ENCODE measurements around the gene S100A14. TPM values are rescaled to one million over a fixed set of nuclear protein-coding genes. Genes with fewer than 3 reads are reported as not detected.

The S100A14 gene
- total RNA-seq, 2 experiments from 2014 or later, result not detected

- CTCF ChIA-PET (ENCODE audit: unreplicated experiment), result no interaction called here
These were observed 3.9 kb downstream of the S100A14 start for GRCh38 chr1:153612111-153612754.

GRCh38 chr1:153611356-153611755 lies 4.8 kb downstream of the S100A14 start:
- no peak overlapping the region for H3K27ac ChIP-seq (ENCODE audit: low read depth, low read length, poor library complexity, severe bottlenecking)
- intact Hi-C loops (cut with micrococcal nuclease; ENCODE audit: unreplicated experiment), result no loop called here
- no peaks in the 10 kb centered on the region for H3K9me2 ChIP-seq (ENCODE audit: insufficient read depth, low read length)
- TF ChIP-seq CTCF (conservative IDR thresholded peaks at IDR 0.05; ENCODE audit: low read length) (no peak), EZH2phosphoT487 (IDR thresholded peaks at IDR 0.05; ENCODE audit: borderline replicate concordance, low read depth, low read length) (no peak)
- H3K36me3 ChIP-seq (ENCODE audit: insufficient read depth, low read length), result no peaks in the 10 kb centered on the region
- no peaks in the 10 kb centered on the region for H3K79me2 ChIP-seq (ENCODE audit: insufficient read depth, low read depth, low read length)
- no peaks in the 10 kb centered on the region for H3K9me3 ChIP-seq (ENCODE audit: low read length)
- H3K4me3 ChIP-seq (ENCODE audit: low read depth, low read length, poor library complexity, severe bottlenecking), result no peak overlapping the region
- ChIA-PET CTCF (ENCODE audit: unreplicated experiment) (no interaction called here), POLR2A (no interaction called here)
- no peak overlapping the region for H2AFZ ChIP-seq (ENCODE audit: low read length)
- no peak for DNase-seq (ENCODE audit: low spot score)
- no TSS peak for BruUV-seq (replicated peaks)
- no peaks in the 10 kb centered on the region for H3K4me1 ChIP-seq (ENCODE audit: insufficient read depth, low read length, poor library complexity, severe bottlenecking)
- H4K20me1 ChIP-seq (ENCODE audit: insufficient read depth, low read length), result no peaks in the 10 kb centered on the region
- no peak overlapping the region for H3K4me2 ChIP-seq (ENCODE audit: low read length)

More at GRCh38 chr1:153612111-153612754, 3.9 kb downstream of the S100A14 start:
- Histone ChIP-seq H3K27ac (ENCODE audit: low read depth, low read length, poor library complexity, severe bottlenecking) (no peak overlapping the region), H3K4me2 (ENCODE audit: low read length) (no peak overlapping the region), H3K79me2 (ENCODE audit: insufficient read depth, low read depth, low read length) (no peaks in the 10 kb centered on the region), H4K20me1 (ENCODE audit: insufficient read depth, low read length) (no peaks in the 10 kb centered on the region), H3K4me3 (ENCODE audit: low read depth, low read length, poor library complexity, severe bottlenecking) (no peak overlapping the region), H3K9me2 (ENCODE audit: insufficient read depth, low read length) (no peaks in the 10 kb centered on the region), H3K4me1 (ENCODE audit: insufficient read depth, low read length, poor library complexity, severe bottlenecking) (no peaks in the 10 kb centered on the region), H3K9me3 (ENCODE audit: low read length) (no peaks in the 10 kb centered on the region), H2AFZ (ENCODE audit: low read length) (no peak overlapping the region), H3K36me3 (ENCODE audit: insufficient read depth, low read length) (no peaks in the 10 kb centered on the region)
- no peak for DNase-seq (ENCODE audit: low spot score)
- intact Hi-C loops (cut with micrococcal nuclease; ENCODE audit: unreplicated experiment), result no loop called here
- POLR2A ChIA-PET, result interaction anchor here (0.5 to 1.2 kb wide), 2 partner anchors 20 to 31 kb away, joined by 3 read pairs; no protein-coding TSS in a partner anchor
- TF ChIP-seq CTCF (conservative IDR thresholded peaks at IDR 0.05; ENCODE audit: low read length) (no peak), EZH2phosphoT487 (IDR thresholded peaks at IDR 0.05; ENCODE audit: borderline replicate concordance, low read depth, low read length) (no peak)
- BruUV-seq (replicated peaks), result no TSS peak

GRCh38 chr1:153610811-153611301 lies 5.3 kb downstream of the S100A14 start:
- H3K9me3 ChIP-seq (ENCODE audit: low read length), result no peaks in the 10 kb centered on the region
- no peak overlapping the region for H3K4me2 ChIP-seq (ENCODE audit: low read length)
- no peaks in the 10 kb centered on the region for H4K20me1 ChIP-seq (ENCODE audit: insufficient read depth, low read length)
- ChIA-PET POLR2A (no interaction called here), CTCF (ENCODE audit: unreplicated experiment) (no interaction called here)
- no peak overlapping the region for H3K4me3 ChIP-seq (ENCODE audit: low read depth, low read length, poor library complexity, severe bottlenecking)
- H3K9me2 ChIP-seq (ENCODE audit: insufficient read depth, low read length), result no peaks in the 10 kb centered on the region
- intact Hi-C loops (cut with micrococcal nuclease; ENCODE audit: unreplicated experiment), result no loop called here
- no peak overlapping the region for H2AFZ ChIP-seq (ENCODE audit: low read length)
- BruUV-seq (replicated peaks), result no TSS peak
- DNase-seq (ENCODE audit: low spot score), result no peak
- no peak overlapping the region for H3K27ac ChIP-seq (ENCODE audit: low read depth, low read length, poor library complexity, severe bottlenecking)
- H3K79me2 ChIP-seq (ENCODE audit: insufficient read depth, low read depth, low read length), result no peaks in the 10 kb centered on the region
- no peaks in the 10 kb centered on the region for H3K36me3 ChIP-seq (ENCODE audit: insufficient read depth, low read length)
- no peaks in the 10 kb centered on the region for H3K4me1 ChIP-seq (ENCODE audit: insufficient read depth, low read length, poor library complexity, severe bottlenecking)
- TF ChIP-seq EZH2phosphoT487 (IDR thresholded peaks at IDR 0.05; ENCODE audit: borderline replicate concordance, low read depth, low read length) (no peak), CTCF (conservative IDR thresholded peaks at IDR 0.05; ENCODE audit: low read length) (no peak)

All from OCI-LY7 (cell line).